HG03097 (cell line): ENCODE measurements around the gene SLC44A2.

ENCODE experiments used
- ATAC-seq: cut with Tn5 transposase; IDR thresholded peaks from one replicate; pipeline ENCODE4 v1.9.1; 2021; ENCODE audit not compliant: unreplicated experiment, low FRiP score

SLC44A2 gene

GRCh38 chr19:10612499-10613119 lies 12.7 kb upstream of the SLC44A2 start:
- ATAC-seq: no peak

GRCh38 chr19:10615429-10616023 lies 9.8 kb upstream of the SLC44A2 start:
- no peak for ATAC-seq

GRCh38 chr19:10617409-10618121 lies 7.8 kb upstream of the SLC44A2 start:
- no peak for ATAC-seq

- no peak for ATAC-seq
These were observed 6.5 kb upstream of the SLC44A2 start for GRCh38 chr19:10618846-10619245.

GRCh38 chr19:10620786-10621185 lies 4.6 kb upstream of the SLC44A2 start:
- ATAC-seq: no peak

GRCh38 chr19:10621966-10622365 lies 3.4 kb upstream of the SLC44A2 start:
- no peak for ATAC-seq

GRCh38 chr19:10624585-10624984 lies 768 bp upstream of the SLC44A2 start:
- ATAC-seq: no peak

GRCh38 chr19:10625762-10626138 lies 397 bp downstream of the SLC44A2 start:
- ATAC-seq: no peak

GRCh38 chr19:10631874-10632273 lies 6.5 kb downstream of the SLC44A2 start:
- ATAC-seq: no peak

GRCh38 chr19:10634430-10634829 lies 9.1 kb downstream of the SLC44A2 start:
- no peak for ATAC-seq

- no peak for ATAC-seq
These were observed 9.6 kb downstream of the SLC44A2 start for GRCh38 chr19:10634963-10635362.

- ATAC-seq: no peak
These were observed 11.1 kb downstream of the SLC44A2 start for GRCh38 chr19:10636304-10636972.

GRCh38 chr19:10637894-10638293 lies 12.5 kb downstream of the SLC44A2 start:
- ATAC-seq: no peak

- ATAC-seq: no peak
These were observed 14.5 kb downstream of the SLC44A2 start for GRCh38 chr19:10639836-10640235.

GRCh38 chr19:10640361-10640760 lies 15.0 kb downstream of the SLC44A2 start:
- no peak for ATAC-seq

GRCh38 chr19:10641248-10641647 lies 15.9 kb downstream of the SLC44A2 start:
- no peak for ATAC-seq

- ATAC-seq: no peak
These were observed 17.3 kb downstream of the SLC44A2 start for GRCh38 chr19:10642473-10643171.

GRCh38 chr19:10643172-10643967 lies 18.0 kb downstream of the SLC44A2 start:
- no peak for ATAC-seq

GRCh38 chr19:10643968-10644259 lies 18.6 kb downstream of the SLC44A2 start:
- no peak for ATAC-seq

GRCh38 chr19:10644260-10645007 lies 19.1 kb downstream of the SLC44A2 start:
- no peak for ATAC-seq
